Measurements from ENCODE around the gene MMP8. TPM values are rescaled to one million over a fixed set of nuclear protein-coding genes. Genes with fewer than 3 reads are reported as not detected.

The MMP8 gene
- total and polyA plus RNA-seq, 9 of the 15 experiments (the other 6 are each of a cell fraction or from before 2014, with no cell fraction given) = not detected

DNA sequence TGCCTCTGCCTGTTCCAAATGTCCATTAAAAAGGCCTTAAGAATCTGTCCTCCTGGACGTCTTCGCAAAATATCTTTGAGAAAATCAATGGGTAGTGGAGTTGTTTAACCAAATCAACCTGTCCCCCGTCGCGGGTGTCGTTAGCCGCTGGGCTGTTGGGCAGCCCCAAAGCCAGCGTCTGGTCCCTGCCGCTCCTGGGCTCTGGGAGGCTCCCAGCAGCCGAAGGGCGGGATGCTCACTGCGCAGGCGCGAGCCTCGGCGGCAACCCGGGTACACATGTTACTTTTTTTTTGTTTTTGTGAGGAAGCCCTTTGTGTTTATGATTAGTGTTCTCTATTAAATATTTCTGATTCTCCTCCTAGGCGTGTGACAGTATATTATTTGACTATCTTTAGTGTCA is 43.0 kb upstream of the MMP8 start:
- H3K9ac ChIP-seq (ENCODE audit: insufficient read depth in 1 of 2, low read depth in 2 of 2, low read length in 2 of 2) = no peak overlapping the region
- H3K4me2 ChIP-seq (ENCODE audit: insufficient read depth, low read length) = peak overlapping the region; percentile 38; the same call in 1 of the 2 replicates
- DNase-seq (ENCODE audit: extremely low read depth in 1 of 4, low spot score in 3 of 4) (peak; percentile 17 to 48 (median 22)), ATAC-seq (peak; percentile 65; the same call in 2 of the 3 replicates), FAIRE-seq (no peak)
- H3K36me3 ChIP-seq (ENCODE audit: control insufficient read depth, insufficient read depth, low read length) = no peaks in the 10 kb centered on the region
- H3K4me1 ChIP-seq (replicated peaks in 1 of 2; ENCODE audit: control insufficient read depth in 2 of 2, insufficient read depth in 2 of 2, low read length in 2 of 2) = peaks cover 0 to 3% of the 10 kb centered on the region in 2 experiments; a peak in 1 of 5 replicates
- under 1% methylated on average over 17 of the region's 18 CpGs for WGBS (ENCODE audit: insufficient coverage, low coverage, missing lambda C conversion rate)
- H2AFZ ChIP-seq (ENCODE audit: low read depth, low read length) = peak overlapping the region; percentile 63; the same call in 1 of the 2 replicates
- BruUV-seq (replicated peaks) = no TSS peak
- in situ Hi-C loops (cut with MboI) (no loop called here), intact Hi-C loops (cut with micrococcal nuclease) (no loop called here)
- H3K9me3 ChIP-seq (replicated peaks; ENCODE audit: control insufficient read depth, insufficient read depth, low read depth, low read length) = no peaks in the 10 kb centered on the region
- POLR2A ChIA-PET = no interaction called here
- H4K20me1 ChIP-seq (replicated peaks; ENCODE audit: control insufficient read depth, insufficient read depth, low read length) = no peaks in the 10 kb centered on the region
- CTCF ChIA-PET (ENCODE audit: low intra/inter-chr PET ratio) = no interaction called here
- H3K4me3 ChIP-seq = no peak overlapping the region
- no peaks in the 10 kb centered on the region for H3K79me2 ChIP-seq (ENCODE audit: control insufficient read depth, insufficient read depth, low read length)
- no peaks in the 10 kb centered on the region for H3K27me3 ChIP-seq (ENCODE audit: control insufficient read depth in 2 of 2, insufficient read depth in 2 of 2, low read length in 2 of 2)
- TF ChIP-seq NRF1 (conservative IDR thresholded peaks at IDR 0.05 in 1 of 2, IDR thresholded peaks at IDR 0.05 in 1 of 2) = peak; percentile 90
- TF ChIP-seq MAFG (tag; conservative IDR thresholded peaks at IDR 0.05) = no peak
- no peak for TF ChIP-seq ZNF668 (CRISPR knock-in tag; IDR thresholded peaks at IDR 0.05)
- no peak for TF ChIP-seq BRD9 (IDR thresholded peaks at IDR 0.05; ENCODE audit: low read depth, partially characterized antibody)
- TF ChIP-seq POLR3A (IDR thresholded peaks at IDR 0.05; ENCODE audit: borderline replicate concordance, extremely low read depth, insufficient read depth, insufficient read length) = no peak
- TF ChIP-seq POLR2AphosphoS5 (IDR thresholded peaks at IDR 0.05; ENCODE audit: control insufficient read depth, insufficient read depth, low read depth, low read length) = no peak
- TF ChIP-seq, protein P1, sequence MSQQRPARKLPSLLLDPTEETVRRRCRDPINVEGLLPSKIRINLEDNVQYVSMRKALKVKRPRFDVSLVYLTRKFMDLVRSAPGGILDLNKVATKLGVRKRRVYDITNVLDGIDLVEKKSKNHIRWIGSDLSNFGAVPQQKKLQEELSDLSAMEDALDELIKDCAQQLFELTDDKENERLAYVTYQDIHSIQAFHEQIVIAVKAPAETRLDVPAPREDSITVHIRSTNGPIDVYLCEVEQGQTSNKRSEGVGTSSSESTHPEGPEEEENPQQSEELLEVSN (IDR thresholded peaks at IDR 0.05; ENCODE audit: borderline replicate concordance in 1 of 2, extremely low read depth in 1 of 2, insufficient read depth in 1 of 2, insufficient read length in 1 of 2, low read depth in 1 of 2, low read length in 1 of 2, poor library complexity in 1 of 2, severe bottlenecking in 1 of 2) = no peak
- TF ChIP-seq RBBP5 (IDR thresholded peaks at IDR 0.05; ENCODE audit: borderline replicate concordance, insufficient read depth, low read length, poor library complexity, severe bottlenecking) = no peak
- H3K27ac ChIP-seq (ENCODE audit: extremely low read depth, low read depth, low read length) = no peak overlapping the region
- H3K9me1 ChIP-seq (ENCODE audit: control insufficient read depth, insufficient read depth, low read length) = no peaks in the 10 kb centered on the region

Data from K562 (cell line).